OCI-M2 (cell line): ENCODE results near the gene DENND2A.

ENCODE experiments used
- DNase-seq: peaks from one replicate; lab custom pipeline; 2025; ENCODE audit not compliant: unreplicated experiment; lab: John Stamatoyannopoulos, UW

The DENND2A gene

DNA sequence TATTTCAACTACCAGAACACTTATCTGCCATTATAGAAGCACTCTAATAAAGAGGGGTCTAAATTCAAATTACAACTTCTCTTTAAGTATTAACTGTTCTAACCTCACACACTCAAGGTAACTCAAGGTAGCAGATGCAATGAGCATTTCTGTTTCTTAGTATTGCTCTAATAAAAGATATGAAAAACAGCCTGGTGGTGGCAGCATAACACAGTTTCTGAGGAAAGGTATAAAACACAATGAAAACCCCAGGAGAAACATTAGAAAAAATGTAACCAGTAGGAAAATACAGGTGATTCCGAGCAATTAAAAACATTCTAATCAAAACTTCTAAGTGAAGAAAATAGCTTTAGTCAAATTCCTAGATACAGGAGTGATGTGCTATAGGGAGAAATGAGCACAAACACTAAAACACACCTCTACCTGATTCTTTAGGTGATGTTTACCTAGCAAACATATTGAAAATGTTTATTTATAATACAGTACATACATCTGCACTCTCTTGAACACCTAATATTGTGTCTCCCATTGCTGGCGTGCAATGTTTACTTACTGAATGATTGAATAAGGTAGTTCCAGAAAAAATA, 164.8 kb downstream of the DENND2A start:
- no peak for DNase-seq
